ENCODE results near the gene CLIC6.

CLIC6 gene

DNA sequence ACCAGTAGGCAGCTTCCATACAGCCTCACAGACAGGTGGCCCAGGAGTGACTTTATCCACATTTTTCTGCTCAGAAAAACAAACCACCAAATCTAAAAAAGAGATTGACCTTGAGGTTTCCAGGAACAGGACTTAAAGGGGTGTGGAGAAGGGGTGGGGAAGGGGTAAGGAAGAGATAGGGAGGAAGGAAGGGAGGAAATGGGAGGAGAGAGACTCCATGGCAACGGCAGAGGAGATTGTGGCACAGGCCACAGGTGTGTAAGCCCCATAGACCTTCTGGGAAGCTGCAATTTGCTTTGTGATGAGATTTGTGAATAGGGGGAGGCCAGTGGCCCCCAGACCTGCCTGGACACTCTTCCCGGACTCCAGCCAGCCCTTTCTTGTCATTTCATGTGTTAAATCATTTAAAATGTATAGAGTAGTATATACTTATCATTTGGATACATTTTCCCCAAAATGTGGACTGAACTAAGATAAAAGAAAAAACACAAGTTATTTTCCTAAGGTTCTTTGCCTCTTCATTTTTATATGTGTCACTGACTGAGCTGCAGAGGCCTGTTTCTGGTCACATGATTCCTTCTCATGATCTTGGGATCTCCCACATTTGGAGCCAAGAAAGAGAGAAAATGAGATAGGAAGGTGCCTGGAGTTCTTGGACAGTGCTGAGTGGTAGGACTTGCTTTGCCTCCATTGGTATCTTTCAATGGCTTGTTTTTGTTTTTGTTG, 55.5 kb downstream of the CLIC6 start:
- Histone ChIP-seq H3K36me3 (ENCODE audit: control insufficient read depth in 1 of 2, insufficient read depth in 2 of 2, low read length in 2 of 2) (no peaks in the 10 kb centered on the region), H3K9me3 (ENCODE audit: insufficient read depth, low read depth, low read length) (no peaks in the 10 kb centered on the region), H3K14ac (ENCODE audit: low read length) (no peak overlapping the region), H4K12ac (ENCODE audit: low read depth, low read length) (no peak overlapping the region), H3K4me2 (ENCODE audit: low read length) (no peak overlapping the region), H4K91ac (ENCODE audit: low read depth, low read length) (no peak overlapping the region), H3K9ac (ENCODE audit: low read length) (no peak overlapping the region), H3K4ac (ENCODE audit: low read depth, low read length) (no peak overlapping the region), H2BK5ac (ENCODE audit: low read depth, low read length, poor library complexity) (no peak overlapping the region), H2BK120ac (ENCODE audit: insufficient read depth, low read length, poor library complexity) (no peak overlapping the region), H3K18ac (ENCODE audit: low read length) (no peak overlapping the region), H3K27me3 (ENCODE audit: insufficient read depth, low read length) (no peaks in the 10 kb centered on the region), H3K79me1 (ENCODE audit: low read length) (no peaks in the 10 kb centered on the region), H3K27ac (ENCODE audit: low read depth, low read length) (no peak overlapping the region), H3K79me2 (ENCODE audit: control insufficient read depth, insufficient read depth, low read length, poor library complexity) (no peaks in the 10 kb centered on the region), H3K23ac (ENCODE audit: low read length) (no peak overlapping the region), H3K4me3 (ENCODE audit: low read depth, low read length) (no peak overlapping the region), H2AK5ac (ENCODE audit: low read length) (no peak overlapping the region), H2BK12ac (ENCODE audit: low read length) (no peak overlapping the region), H3K4me1 (ENCODE audit: control insufficient read depth in 1 of 2, insufficient read depth in 2 of 2, low read length in 2 of 2) (peaks cover 3 to 7% of the 10 kb centered on the region in 2 experiments), H2AFZ (ENCODE audit: insufficient read depth, low read length, poor library complexity) (no peak overlapping the region), H4K8ac (ENCODE audit: low read depth, low read length) (no peak overlapping the region)
- no peak for DNase-seq
- no CpG with 5 or more reads among the region's 2 CpGs for WGBS (ENCODE audit: extremely low coverage, insufficient coverage, insufficient read length)

DNA sequence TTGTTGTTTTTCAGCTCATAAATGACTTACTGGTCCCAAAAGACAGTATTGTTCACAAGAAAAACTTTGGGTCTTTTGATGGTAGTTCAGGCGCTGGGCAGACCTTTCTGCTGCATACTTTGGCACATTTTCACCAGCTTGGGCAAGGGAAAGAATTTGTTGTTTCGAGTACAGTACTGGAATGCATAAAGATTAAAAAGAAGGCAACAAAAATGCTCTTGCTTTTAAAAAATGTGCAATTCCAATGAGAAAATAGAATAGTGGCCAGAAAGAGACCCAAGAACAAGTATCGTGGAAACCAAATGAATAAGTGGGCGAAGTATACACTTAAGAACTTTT, 56.0 kb downstream of the CLIC6 start:
- H2BK12ac ChIP-seq (ENCODE audit: low read length): no peak overlapping the region
- H3K27ac ChIP-seq (ENCODE audit: low read depth, low read length): no peak overlapping the region
- H3K9me3 ChIP-seq (ENCODE audit: insufficient read depth, low read depth, low read length): no peaks in the 10 kb centered on the region
- no peak overlapping the region for H3K4ac ChIP-seq (ENCODE audit: low read depth, low read length)
- H3K79me2 ChIP-seq (ENCODE audit: control insufficient read depth, insufficient read depth, low read length, poor library complexity): no peaks in the 10 kb centered on the region
- no peak overlapping the region for H3K4me3 ChIP-seq (ENCODE audit: low read depth, low read length)
- WGBS (ENCODE audit: extremely low coverage, insufficient coverage, insufficient read length): no CpG with 5 or more reads among the region's 4 CpGs
- H3K4me2 ChIP-seq (ENCODE audit: low read length): no peak overlapping the region
- H3K14ac ChIP-seq (ENCODE audit: low read length): no peak overlapping the region
- H3K23ac ChIP-seq (ENCODE audit: low read length): no peak overlapping the region
- H2BK120ac ChIP-seq (ENCODE audit: insufficient read depth, low read length, poor library complexity): no peak overlapping the region
- no peak overlapping the region for H3K18ac ChIP-seq (ENCODE audit: low read length)
- H2BK5ac ChIP-seq (ENCODE audit: low read depth, low read length, poor library complexity): no peak overlapping the region
- no peak overlapping the region for H2AFZ ChIP-seq (ENCODE audit: insufficient read depth, low read length, poor library complexity)
- no peaks in the 10 kb centered on the region for H3K36me3 ChIP-seq (ENCODE audit: control insufficient read depth in 1 of 2, insufficient read depth in 2 of 2, low read length in 2 of 2)
- H3K9ac ChIP-seq (ENCODE audit: low read length): no peak overlapping the region
- no peaks in the 10 kb centered on the region for H3K79me1 ChIP-seq (ENCODE audit: low read length)
- no peak overlapping the region for H2AK5ac ChIP-seq (ENCODE audit: low read length)
- no peaks in the 10 kb centered on the region for H3K27me3 ChIP-seq (ENCODE audit: insufficient read depth, low read length)
- H4K12ac ChIP-seq (ENCODE audit: low read depth, low read length): no peak overlapping the region
- no peak overlapping the region for H4K91ac ChIP-seq (ENCODE audit: low read depth, low read length)
- peaks cover 3 to 7% of the 10 kb centered on the region in 2 experiments for H3K4me1 ChIP-seq (ENCODE audit: control insufficient read depth in 1 of 2, insufficient read depth in 2 of 2, low read length in 2 of 2)
- DNase-seq: no peak
- no peak overlapping the region for H4K8ac ChIP-seq (ENCODE audit: low read depth, low read length)

DNA sequence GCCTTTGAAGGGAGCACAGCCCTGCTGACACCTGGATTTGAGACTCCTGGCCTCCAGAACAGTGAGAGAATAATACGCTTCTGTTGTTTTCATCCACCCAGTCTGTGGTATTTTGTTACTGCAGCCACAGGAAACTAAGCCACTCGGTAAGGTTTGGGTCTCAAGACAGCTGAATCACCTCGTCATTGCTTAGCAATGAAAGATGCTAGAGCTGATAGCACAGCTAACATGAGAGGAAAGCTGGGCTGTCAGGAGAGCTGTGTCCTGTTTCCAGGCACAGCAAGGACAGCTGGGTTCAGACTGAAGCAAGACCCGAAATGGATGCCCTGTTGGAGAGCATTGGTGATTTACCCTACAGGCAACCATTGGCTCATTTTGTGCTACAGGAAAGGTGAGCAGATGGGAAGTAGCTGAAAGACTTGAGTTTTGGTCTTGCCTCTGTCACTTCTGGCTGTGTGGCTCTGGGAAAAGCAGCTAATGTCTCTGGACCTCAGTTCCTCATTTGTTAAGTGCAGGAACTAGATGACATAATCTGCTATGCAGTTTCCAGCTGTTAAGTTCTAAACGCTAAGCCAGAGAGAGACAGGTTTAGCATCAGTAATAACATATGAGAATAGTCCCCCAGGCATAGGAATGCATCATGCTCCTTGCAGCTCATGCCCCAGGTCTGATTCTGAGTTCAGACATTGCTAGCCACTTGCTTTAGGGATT, 58.0 kb downstream of the CLIC6 start:
- no peaks in the 10 kb centered on the region for H3K79me1 ChIP-seq (ENCODE audit: low read length)
- H4K8ac ChIP-seq (ENCODE audit: low read depth, low read length): no peak overlapping the region
- no peak overlapping the region for H2BK12ac ChIP-seq (ENCODE audit: low read length)
- no peak overlapping the region for H3K9ac ChIP-seq (ENCODE audit: low read length)
- H3K27me3 ChIP-seq (ENCODE audit: insufficient read depth, low read length): no peaks in the 10 kb centered on the region
- peak; percentile 70 to 84 for DNase-seq
- no peak overlapping the region for H2AFZ ChIP-seq (ENCODE audit: insufficient read depth, low read length, poor library complexity)
- H3K4ac ChIP-seq (ENCODE audit: low read depth, low read length): no peak overlapping the region
- no peak overlapping the region for H2BK5ac ChIP-seq (ENCODE audit: low read depth, low read length, poor library complexity)
- no peaks in the 10 kb centered on the region for H3K36me3 ChIP-seq (ENCODE audit: control insufficient read depth in 1 of 2, insufficient read depth in 2 of 2, low read length in 2 of 2)
- no peak overlapping the region for H4K91ac ChIP-seq (ENCODE audit: low read depth, low read length)
- H2BK120ac ChIP-seq (ENCODE audit: insufficient read depth, low read length, poor library complexity): no peak overlapping the region
- H3K23ac ChIP-seq (ENCODE audit: low read length): no peak overlapping the region
- H3K4me2 ChIP-seq (ENCODE audit: low read length): no peak overlapping the region
- H3K4me1 ChIP-seq (ENCODE audit: control insufficient read depth in 1 of 2, insufficient read depth in 2 of 2, low read length in 2 of 2): peaks cover 3 to 7% of the 10 kb centered on the region in 2 experiments
- no peaks in the 10 kb centered on the region for H3K9me3 ChIP-seq (ENCODE audit: insufficient read depth, low read depth, low read length)
- H4K12ac ChIP-seq (ENCODE audit: low read depth, low read length): no peak overlapping the region
- H3K27ac ChIP-seq (ENCODE audit: low read depth, low read length): no peak overlapping the region
- H3K14ac ChIP-seq (ENCODE audit: low read length): no peak overlapping the region
- WGBS (ENCODE audit: extremely low coverage, insufficient coverage, insufficient read length): no CpG with 5 or more reads among the region's 5 CpGs
- no peak overlapping the region for H3K4me3 ChIP-seq (ENCODE audit: low read depth, low read length)
- no peaks in the 10 kb centered on the region for H3K79me2 ChIP-seq (ENCODE audit: control insufficient read depth, insufficient read depth, low read length, poor library complexity)
- H3K18ac ChIP-seq (ENCODE audit: low read length): no peak overlapping the region
- no peak overlapping the region for H2AK5ac ChIP-seq (ENCODE audit: low read length)

DNA sequence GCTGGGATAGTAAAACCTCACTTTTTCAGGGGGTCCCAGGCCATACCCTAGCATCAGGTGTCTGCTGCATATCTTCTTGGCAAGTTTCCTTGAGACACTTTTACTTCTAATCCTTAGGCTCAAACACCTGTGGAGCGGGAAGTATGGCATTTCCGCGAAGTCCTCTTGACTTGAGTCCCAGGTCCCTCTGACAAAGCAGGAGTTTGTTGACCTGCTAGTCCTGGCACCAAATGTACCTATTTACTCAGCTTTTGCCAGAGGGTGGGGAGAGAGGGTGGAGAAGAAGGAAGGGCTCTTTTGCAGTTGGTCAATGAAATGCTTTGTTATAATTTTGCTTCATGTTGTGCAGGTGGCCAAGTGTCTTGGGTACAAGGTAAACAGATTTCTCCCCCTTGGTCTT, 59.7 kb downstream of the CLIC6 start:
- H3K4me3 ChIP-seq (ENCODE audit: low read depth, low read length): no peak overlapping the region
- no peak for DNase-seq
- H2BK5ac ChIP-seq (ENCODE audit: low read depth, low read length, poor library complexity): no peak overlapping the region
- no peak overlapping the region for H3K18ac ChIP-seq (ENCODE audit: low read length)
- no peak overlapping the region for H2BK12ac ChIP-seq (ENCODE audit: low read length)
- peaks cover 3 to 7% of the 10 kb centered on the region in 2 experiments for H3K4me1 ChIP-seq (ENCODE audit: control insufficient read depth in 1 of 2, insufficient read depth in 2 of 2, low read length in 2 of 2)
- no peak overlapping the region for H3K4ac ChIP-seq (ENCODE audit: low read depth, low read length)
- no peak overlapping the region for H4K8ac ChIP-seq (ENCODE audit: low read depth, low read length)
- no peak overlapping the region for H3K9ac ChIP-seq (ENCODE audit: low read length)
- no peak overlapping the region for H2AFZ ChIP-seq (ENCODE audit: insufficient read depth, low read length, poor library complexity)
- no peak overlapping the region for H2BK120ac ChIP-seq (ENCODE audit: insufficient read depth, low read length, poor library complexity)
- H2AK5ac ChIP-seq (ENCODE audit: low read length): no peak overlapping the region
- H3K27ac ChIP-seq (ENCODE audit: low read depth, low read length): no peak overlapping the region
- no peak overlapping the region for H4K12ac ChIP-seq (ENCODE audit: low read depth, low read length)
- H4K91ac ChIP-seq (ENCODE audit: low read depth, low read length): no peak overlapping the region
- no peaks in the 10 kb centered on the region for H3K79me1 ChIP-seq (ENCODE audit: low read length)
- H3K79me2 ChIP-seq (ENCODE audit: control insufficient read depth, insufficient read depth, low read length, poor library complexity): no peaks in the 10 kb centered on the region
- no peaks in the 10 kb centered on the region for H3K36me3 ChIP-seq (ENCODE audit: control insufficient read depth in 1 of 2, insufficient read depth in 2 of 2, low read length in 2 of 2)
- no peaks in the 10 kb centered on the region for H3K27me3 ChIP-seq (ENCODE audit: insufficient read depth, low read length)
- H3K4me2 ChIP-seq (ENCODE audit: low read length): no peak overlapping the region
- WGBS (ENCODE audit: extremely low coverage, insufficient coverage, insufficient read length): no CpG with 5 or more reads among the region's 3 CpGs
- H3K9me3 ChIP-seq (ENCODE audit: insufficient read depth, low read depth, low read length): no peaks in the 10 kb centered on the region
- no peak overlapping the region for H3K23ac ChIP-seq (ENCODE audit: low read length)
- H3K14ac ChIP-seq (ENCODE audit: low read length): no peak overlapping the region

All from trophoblast cell (in vitro differentiated cells and primary cell).